Ishikawa (cell line): Measurements from ENCODE around the gene EXOSC1.

Source experiments
- EGR1 ChIP-seq: IDR thresholded peaks from 2 replicates; pipeline ENCODE4 v1.6.1; 2012
- EP300 ChIP-seq: IDR thresholded peaks from 2 replicates; pipeline ENCODE4 v1.6.1; 2012; ENCODE audit warnings: borderline replicate concordance
- MAX ChIP-seq: IDR thresholded peaks from 2 replicates; pipeline ENCODE4 v1.6.1; 2012
- TAF1 ChIP-seq: IDR thresholded peaks from 2 replicates; pipeline ENCODE4 v1.6.1; 2012; ENCODE audit warnings: low read depth, mild to moderate bottlenecking
- YY1 ChIP-seq: IDR thresholded peaks from 2 replicates; pipeline ENCODE4 v1.6.1; 2012; ENCODE audit warnings: low read depth

DNA sequence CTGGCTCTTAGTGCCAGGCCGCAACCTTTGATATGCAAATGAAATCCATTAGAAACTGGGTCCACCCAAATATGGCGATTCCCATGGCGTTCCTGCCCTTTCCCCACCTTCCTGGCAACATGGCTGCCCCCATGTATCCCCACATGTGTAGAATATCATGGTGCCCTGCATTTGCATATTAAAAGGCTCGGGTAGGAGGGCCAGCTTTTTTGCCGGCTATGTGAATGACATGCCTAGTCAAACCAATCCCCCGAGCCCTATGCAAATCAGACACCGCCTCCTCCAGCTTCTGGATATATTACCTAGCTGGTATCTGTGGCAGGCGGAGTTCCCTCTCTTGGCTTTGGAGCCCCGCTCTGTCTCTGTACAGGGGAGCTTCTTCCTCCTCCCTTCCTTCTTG is 34.1 kb upstream of the EXOSC1 start:
- TF ChIP-seq EP300, result no peak
- peak; percentile 95 for TF ChIP-seq MAX
- peak; percentile 31; the same call in 1 of the 2 replicates for TF ChIP-seq EGR1
- TF ChIP-seq YY1, result peak; percentile 94
- no peak for TF ChIP-seq TAF1
